WI38 (cell line): ENCODE results near the gene COX7A2.

Experiments
- H3K4me3 ChIP-seq: 2 replicates; pipeline ENCODE4 v1.5.1; 2011; ENCODE audit warnings: low read depth, mild to moderate bottlenecking, control low read depth, low read length
- CTCF ChIP-seq: IDR thresholded peaks from 2 replicates; pipeline ENCODE4 v1.5.1; 2012; ENCODE audit warnings: low read depth, mild to moderate bottlenecking, control low read depth, low read length

The COX7A2 gene

GRCh38 chr6:75221116-75221515, 22.5 kb downstream of the COX7A2 start:
- no peak overlapping the region for H3K4me3 ChIP-seq
- TF ChIP-seq CTCF, result no peak

GRCh38 chr6:75220357-75220756, 23.2 kb downstream of the COX7A2 start:
- no peak for TF ChIP-seq CTCF
- no peak overlapping the region for H3K4me3 ChIP-seq

- TF ChIP-seq CTCF, result no peak
- H3K4me3 ChIP-seq, result no peak overlapping the region
These were observed 24.3 kb downstream of the COX7A2 start for GRCh38 chr6:75219263-75219662.

DNA sequence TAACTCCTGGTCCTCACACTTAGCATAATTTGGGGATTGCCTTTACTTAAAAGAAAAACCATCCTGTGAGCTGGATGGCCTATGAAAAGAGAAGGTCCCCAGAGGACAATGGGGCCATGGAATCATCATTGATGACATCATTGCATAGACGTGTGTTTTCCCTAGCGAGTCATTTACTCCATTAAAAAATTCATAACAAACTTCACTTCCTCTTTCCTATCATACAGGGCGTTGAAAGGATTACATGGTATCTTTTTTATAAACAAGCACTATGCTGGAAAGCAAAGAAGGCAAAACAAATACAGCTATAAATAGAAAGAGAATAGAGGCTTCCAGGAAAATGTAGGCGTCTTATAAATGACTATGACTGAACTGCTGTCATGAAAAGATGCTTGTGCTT, 26.4 kb downstream of the COX7A2 start:
- no peak overlapping the region for H3K4me3 ChIP-seq
- no peak for TF ChIP-seq CTCF

- H3K4me3 ChIP-seq, result no peak overlapping the region
- no peak for TF ChIP-seq CTCF
These were observed 28.3 kb downstream of the COX7A2 start for GRCh38 chr6:75215291-75215690.

GRCh38 chr6:75213732-75214131, 29.9 kb downstream of the COX7A2 start:
- no peak for TF ChIP-seq CTCF
- H3K4me3 ChIP-seq, result no peak overlapping the region

DNA sequence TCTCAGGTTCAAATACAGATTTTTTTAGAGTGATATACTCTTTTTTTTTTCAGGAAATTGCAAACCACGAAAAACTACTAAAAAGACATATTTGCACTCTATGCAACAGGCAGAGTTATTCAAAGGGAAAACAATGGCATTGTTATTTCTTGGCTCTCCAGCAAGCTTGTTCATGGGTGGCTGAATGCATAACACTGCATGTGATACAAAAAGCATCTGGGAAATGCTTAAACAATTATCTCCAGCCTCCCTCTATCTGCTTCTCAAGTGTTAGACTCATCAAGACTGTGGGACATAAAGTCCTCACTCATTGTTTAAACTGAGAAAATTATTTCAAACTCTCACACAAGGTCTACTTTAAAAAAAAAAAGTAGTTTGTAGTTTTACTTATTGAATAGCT, 30.5 kb downstream of the COX7A2 start:
- no peak for TF ChIP-seq CTCF
- H3K4me3 ChIP-seq, result no peak overlapping the region
